Measurements from ENCODE around the gene NTM. TPM values are rescaled to one million over a fixed set of nuclear protein-coding genes. Genes with fewer than 3 reads are reported as not detected.

NTM gene
- total and polyA plus RNA-seq, 2 of the 8 experiments (the other 6 are each of a cell fraction or from before 2014, with no cell fraction given) = 13.4 to 20.0 TPM

DNA sequence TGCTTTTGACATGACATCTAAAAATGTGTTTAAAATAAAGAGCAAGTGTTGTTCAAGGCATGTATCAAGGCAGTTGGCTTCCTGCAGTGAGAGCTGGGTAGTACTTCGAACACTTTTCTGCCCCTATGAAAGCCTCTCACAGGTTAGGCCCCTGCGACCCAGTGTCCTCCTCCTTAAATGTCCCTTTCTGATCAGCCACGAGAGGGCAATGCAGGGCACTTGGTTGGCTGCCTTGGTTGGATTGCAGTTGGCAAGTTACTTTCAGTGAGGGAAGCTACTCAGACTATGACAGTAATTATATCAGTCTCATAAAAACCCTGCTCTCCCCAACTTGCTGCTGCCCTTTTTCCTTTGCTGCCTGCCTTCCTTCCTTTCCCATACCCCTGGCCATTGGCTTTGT, 743.8 kb downstream of the NTM start (continued):
- TF ChIP-seq CTCF (IDR thresholded peaks at IDR 0.05; ENCODE audit: control extremely low read depth in 1 of 3, insufficient read depth in 1 of 3, low read depth in 1 of 3, low read length in 3 of 3) = peak; percentile 77 to 88 (median 85)
- TF ChIP-seq CBX8 (IDR thresholded peaks at IDR 0.05; ENCODE audit: borderline replicate concordance, low read depth, low read length) = no peak
- TF ChIP-seq SUZ12 (IDR thresholded peaks at IDR 0.05; ENCODE audit: low read length) = no peak
- no peak for TF ChIP-seq MAFK (IDR thresholded peaks at IDR 0.05; ENCODE audit: low read depth, low read length)
- TF ChIP-seq SP1 (IDR thresholded peaks at IDR 0.05; ENCODE audit: low read depth, low read length) = no peak
- no peak for TF ChIP-seq SP2 (IDR thresholded peaks at IDR 0.05; ENCODE audit: low read length)
- no peak for TF ChIP-seq BACH1 (IDR thresholded peaks at IDR 0.05; ENCODE audit: low read length)
- TF ChIP-seq SIX5 (IDR thresholded peaks at IDR 0.05; ENCODE audit: low read depth, low read length) = no peak
